RWPE2 (cell line): ENCODE data around the gene DMXL2.
"Not testable (repeated sequence)": the region's sequence is repeated elsewhere in the genome, so short reads cannot be mapped to it uniquely, and the experiment has no call there.

Experiments used
- ATAC-seq: fragments of 200-7000 bp; cut with Tn5 transposase; 3 replicates; pipeline ENCODE4 v1.9.1; 2021; ENCODE audit warnings: low read depth
- DNase-seq: peaks from one replicate; pipeline ENCODE4 v3.0.0-alpha.2; 2020; ENCODE audit warnings: low spot score
- H3K27ac ChIP-seq: fragments of 450-650 bp; 2 replicates; pipeline ENCODE4 v1.5.1; 2017; ENCODE audit warnings: mild to moderate bottlenecking; ENCODE audit not compliant: poor library complexity, severe bottlenecking
- H3K27me3 ChIP-seq: fragments of 250-450 bp; sonication (Bioruptor Pico); 2 replicates; pipeline ENCODE4 v1.5.1; 2021; ENCODE audit warnings: mild to moderate bottlenecking, moderate library complexity; ENCODE audit not compliant: insufficient read depth, poor library complexity, severe bottlenecking
- H3K36me3 ChIP-seq: fragments of 250-450 bp; sonication (Bioruptor Pico); 2 replicates; pipeline ENCODE4 v1.5.1; 2020; ENCODE audit warnings: low read depth, mild to moderate bottlenecking, moderate library complexity
- H3K4me1 ChIP-seq: fragments of 250-450 bp; sonication (Bioruptor Pico); 2 replicates; pipeline ENCODE4 v1.5.1; 2021; ENCODE audit warnings: mild to moderate bottlenecking, moderate library complexity; ENCODE audit not compliant: insufficient read depth, poor library complexity, severe bottlenecking
- H3K4me3 ChIP-seq: fragments of 250-450 bp; sonication (Bioruptor Pico); 2 replicates; pipeline ENCODE4 v1.5.1; 2021; ENCODE audit warnings: mild to moderate bottlenecking, moderate library complexity; ENCODE audit not compliant: severe bottlenecking
- H3K9me3 ChIP-seq: fragments of 250-450 bp; sonication (Bioruptor Pico); 2 replicates; pipeline ENCODE4 v1.5.1; 2021; ENCODE audit warnings: mild to moderate bottlenecking, moderate library complexity; ENCODE audit not compliant: severe bottlenecking
- TF ChIP-seq, protein P1 (sequence below): fragments of 450-650 bp; IDR thresholded peaks from one replicate; pipeline ENCODE4 v1.5.1; 2017; ENCODE audit warnings: mild to moderate bottlenecking, moderate library complexity; ENCODE audit not compliant: poor library complexity, severe bottlenecking

The DMXL2 gene

DNA sequence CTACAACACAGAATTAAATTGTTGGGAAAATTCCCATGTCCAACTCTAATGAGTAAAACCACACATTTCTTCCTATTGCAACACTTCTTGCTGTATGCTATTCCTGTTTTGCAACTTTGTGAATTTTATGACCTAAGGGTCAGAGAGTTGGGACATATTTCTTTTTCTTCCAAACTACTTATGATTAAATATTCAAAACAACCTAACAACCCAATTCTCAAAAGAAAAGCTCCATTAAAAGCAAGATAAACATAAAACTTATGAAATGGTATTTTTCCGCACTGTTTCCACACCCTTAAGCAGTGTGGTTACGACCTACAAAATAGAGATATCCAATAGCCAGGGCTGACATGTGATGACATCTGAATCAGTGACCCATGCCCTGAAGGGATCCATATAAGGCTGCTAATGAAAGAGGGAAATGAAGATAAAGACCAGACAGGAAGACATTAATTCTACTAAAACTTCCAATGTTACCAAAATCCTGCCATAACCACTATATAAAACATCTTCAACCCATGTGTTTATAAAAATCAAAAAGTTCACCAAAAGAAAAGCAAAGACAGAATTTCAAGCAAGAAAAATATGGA lies 45.6 kb downstream of the DMXL2 start:
- ATAC-seq, result peak; percentile 70
- no peaks in the 10 kb centered on the region for H3K9me3 ChIP-seq
- H3K4me1 ChIP-seq, result peaks cover 14% of the 10 kb centered on the region
- no peak for DNase-seq
- H3K4me3 ChIP-seq, result no peak overlapping the region
- H3K36me3 ChIP-seq, result no peaks in the 10 kb centered on the region
- H3K27ac ChIP-seq, result no peak overlapping the region
- H3K27me3 ChIP-seq, result no peaks in the 10 kb centered on the region
- TF ChIP-seq, protein P1, sequence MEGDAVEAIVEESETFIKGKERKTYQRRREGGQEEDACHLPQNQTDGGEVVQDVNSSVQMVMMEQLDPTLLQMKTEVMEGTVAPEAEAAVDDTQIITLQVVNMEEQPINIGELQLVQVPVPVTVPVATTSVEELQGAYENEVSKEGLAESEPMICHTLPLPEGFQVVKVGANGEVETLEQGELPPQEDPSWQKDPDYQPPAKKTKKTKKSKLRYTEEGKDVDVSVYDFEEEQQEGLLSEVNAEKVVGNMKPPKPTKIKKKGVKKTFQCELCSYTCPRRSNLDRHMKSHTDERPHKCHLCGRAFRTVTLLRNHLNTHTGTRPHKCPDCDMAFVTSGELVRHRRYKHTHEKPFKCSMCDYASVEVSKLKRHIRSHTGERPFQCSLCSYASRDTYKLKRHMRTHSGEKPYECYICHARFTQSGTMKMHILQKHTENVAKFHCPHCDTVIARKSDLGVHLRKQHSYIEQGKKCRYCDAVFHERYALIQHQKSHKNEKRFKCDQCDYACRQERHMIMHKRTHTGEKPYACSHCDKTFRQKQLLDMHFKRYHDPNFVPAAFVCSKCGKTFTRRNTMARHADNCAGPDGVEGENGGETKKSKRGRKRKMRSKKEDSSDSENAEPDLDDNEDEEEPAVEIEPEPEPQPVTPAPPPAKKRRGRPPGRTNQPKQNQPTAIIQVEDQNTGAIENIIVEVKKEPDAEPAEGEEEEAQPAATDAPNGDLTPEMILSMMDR, result no peak

DNA sequence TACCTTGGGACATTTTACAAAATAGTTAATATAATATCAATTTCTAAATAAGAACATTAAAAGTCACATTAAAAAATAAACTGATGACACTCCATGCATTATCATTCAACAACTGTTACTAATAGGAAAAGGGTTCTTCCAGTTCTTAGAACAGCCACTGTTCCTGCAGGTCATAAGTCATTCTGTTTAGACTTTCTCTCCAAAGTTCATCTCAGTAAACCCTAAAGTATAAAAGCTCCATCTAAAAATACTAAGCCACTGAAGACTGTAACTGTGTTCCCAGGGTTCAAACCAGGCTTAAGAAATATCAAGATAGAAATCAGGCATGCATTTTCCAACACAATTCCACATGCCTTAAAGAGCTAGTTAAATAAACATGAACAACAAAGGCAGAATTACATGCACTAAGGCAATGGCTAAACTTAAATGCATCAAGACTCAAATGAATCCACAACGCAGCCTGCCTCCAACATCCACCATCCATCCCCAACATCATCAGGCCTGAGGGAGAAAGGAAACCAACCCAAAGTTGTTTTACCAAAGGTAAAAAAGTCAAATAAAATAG lies 46.2 kb downstream of the DMXL2 start:
- H3K27me3 ChIP-seq, result no peaks in the 10 kb centered on the region

DNA sequence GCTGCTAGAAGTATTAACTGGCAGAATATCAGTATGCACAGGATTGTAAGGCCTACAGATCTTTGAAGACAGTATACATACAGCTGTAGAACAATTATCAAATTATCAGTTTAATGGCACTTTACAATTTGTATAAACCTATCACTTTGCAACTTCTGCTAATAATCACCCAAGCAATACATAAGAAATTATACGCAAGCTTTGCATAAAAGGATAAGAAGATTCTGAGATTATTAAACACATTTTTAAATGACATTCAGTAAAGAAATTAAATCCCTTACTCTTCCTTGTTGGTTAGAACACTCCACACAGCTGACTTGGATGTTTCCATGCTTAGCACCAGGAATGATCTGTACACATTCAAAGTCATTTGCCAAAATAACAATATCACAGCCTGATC lies 46.8 kb downstream of the DMXL2 start:
- no peaks in the 10 kb centered on the region for H3K36me3 ChIP-seq
- no peak overlapping the region for H3K4me3 ChIP-seq
- ATAC-seq, result no peak
- no peak for DNase-seq
- H3K4me1 ChIP-seq, result peaks cover 14% of the 10 kb centered on the region
- no peaks in the 10 kb centered on the region for H3K27me3 ChIP-seq
- no peak overlapping the region for H3K27ac ChIP-seq
- H3K9me3 ChIP-seq, result no peaks in the 10 kb centered on the region
- TF ChIP-seq, protein P1, result no peak

More for the DNA sequence above, 46.2 kb downstream of the DMXL2 start:
- ATAC-seq, result no peak
- H3K9me3 ChIP-seq, result no peaks in the 10 kb centered on the region
- H3K27ac ChIP-seq, result no peak overlapping the region
- H3K4me1 ChIP-seq, result peaks cover 14% of the 10 kb centered on the region
- TF ChIP-seq, protein P1, result no peak
- DNase-seq, result no peak
- no peaks in the 10 kb centered on the region for H3K36me3 ChIP-seq
- no peak overlapping the region for H3K4me3 ChIP-seq

DNA sequence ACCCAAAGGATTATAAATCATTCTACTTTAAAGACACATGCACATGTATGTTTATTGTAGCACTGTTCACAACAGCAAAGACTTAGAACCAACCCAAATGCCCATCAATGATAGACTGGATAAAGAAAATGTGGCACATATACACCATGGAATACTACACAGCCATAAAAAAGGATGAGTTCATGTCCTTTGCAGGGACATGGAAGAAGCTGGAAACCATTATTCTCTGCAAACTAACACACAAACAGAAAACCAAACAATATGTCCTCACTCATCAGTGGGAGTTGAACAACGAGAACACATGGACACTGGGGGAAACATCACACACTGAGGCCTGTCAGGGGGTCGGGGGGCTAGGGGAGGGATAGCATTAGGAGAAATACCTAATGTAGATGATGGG lies 49.2 kb downstream of the DMXL2 start:
- not testable (repeated sequence) for DNase-seq, H3K27me3 ChIP-seq, ATAC-seq, H3K9me3 ChIP-seq, H3K27ac ChIP-seq, H3K4me3 ChIP-seq, H3K36me3 ChIP-seq
- H3K4me1 ChIP-seq, result peaks cover 14% of the 10 kb centered on the region

DNA sequence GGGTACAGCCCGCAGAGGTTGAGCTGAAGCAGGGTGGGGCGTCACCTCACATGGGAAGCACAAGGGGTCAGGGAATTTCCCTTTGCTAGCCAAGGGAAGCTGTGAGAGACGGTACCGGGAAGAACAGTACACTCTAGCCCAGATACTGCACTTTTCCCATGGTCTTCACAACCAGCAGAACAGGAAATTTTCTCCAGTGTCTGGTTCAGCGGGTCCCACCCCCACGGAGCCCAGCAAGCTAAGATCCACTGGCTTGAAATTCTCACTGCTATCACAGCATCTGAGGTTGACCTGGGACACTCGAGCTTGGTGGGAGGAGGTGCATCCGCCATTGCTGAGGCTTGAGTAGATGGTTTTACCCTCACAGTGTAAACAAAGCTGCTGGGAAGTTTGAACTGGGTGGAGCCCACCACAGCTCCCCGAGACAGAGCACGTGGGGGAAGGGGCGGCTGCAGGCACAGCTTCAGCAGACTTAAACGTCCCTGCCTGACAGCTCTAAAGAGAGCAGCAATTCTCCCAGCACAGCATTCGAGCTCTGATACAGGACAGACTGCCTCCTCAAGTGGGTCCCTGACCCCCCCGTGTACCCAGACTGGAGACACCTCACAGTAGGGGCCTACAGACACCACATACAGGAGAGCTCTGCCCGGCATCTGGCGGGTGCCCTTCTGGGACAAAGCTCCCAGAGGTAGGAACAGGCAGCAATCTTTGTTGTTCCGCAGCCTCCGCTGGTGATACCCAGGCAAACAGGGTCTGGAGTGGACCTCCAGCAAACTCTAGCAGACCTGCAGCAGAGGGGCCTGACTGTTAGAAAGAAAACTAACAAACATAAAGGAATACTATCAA lies 53.4 kb downstream of the DMXL2 start:
- not testable (repeated sequence) for ATAC-seq, H3K27me3 ChIP-seq, H3K27ac ChIP-seq, H3K4me3 ChIP-seq, H3K36me3 ChIP-seq, H3K4me1 ChIP-seq, DNase-seq, H3K9me3 ChIP-seq
